ENCODE data around the gene SERINC3. TPM values are rescaled to one million over a fixed set of nuclear protein-coding genes. Genes with fewer than 3 reads are reported as not detected.

SERINC3 gene
- total and polyA plus RNA-seq, 2 donors (not counting 3 experiments of a cell fraction or from before 2014, with no cell fraction given): 83.7 to 177 TPM

DNA sequence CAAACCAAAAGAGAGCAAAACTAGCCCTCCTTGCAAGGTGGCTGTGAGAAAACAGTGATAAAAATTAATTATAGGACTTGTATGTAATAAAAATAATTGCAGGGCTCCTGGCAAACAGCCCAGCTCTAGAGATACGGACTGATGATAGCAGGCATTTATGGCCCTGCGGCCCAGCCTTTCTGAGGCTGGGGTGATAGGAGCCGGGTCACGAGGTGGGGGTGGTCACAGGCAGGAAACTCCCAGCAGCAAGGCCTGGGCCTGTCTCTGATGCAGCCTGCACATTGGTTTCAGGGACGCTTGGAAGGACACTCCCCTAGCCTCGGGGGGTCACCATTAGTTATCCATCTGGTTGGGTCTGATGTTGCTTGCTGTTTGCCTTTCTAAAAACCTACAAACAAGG, 64.9 kb downstream of the SERINC3 start:
- H3K4me2 ChIP-seq (ENCODE audit: insufficient read depth, low read length): no peak overlapping the region
- H3K27me3 ChIP-seq (ENCODE audit: control insufficient read depth in 2 of 2, insufficient read depth in 2 of 2, low read length in 2 of 2): peaks cover 2% of the 10 kb centered on the region in 2 experiments
- TF ChIP-seq POLR2AphosphoS5 (IDR thresholded peaks at IDR 0.05; ENCODE audit: insufficient read depth, low read depth, low read length): no peak
- TF ChIP-seq, protein P1, sequence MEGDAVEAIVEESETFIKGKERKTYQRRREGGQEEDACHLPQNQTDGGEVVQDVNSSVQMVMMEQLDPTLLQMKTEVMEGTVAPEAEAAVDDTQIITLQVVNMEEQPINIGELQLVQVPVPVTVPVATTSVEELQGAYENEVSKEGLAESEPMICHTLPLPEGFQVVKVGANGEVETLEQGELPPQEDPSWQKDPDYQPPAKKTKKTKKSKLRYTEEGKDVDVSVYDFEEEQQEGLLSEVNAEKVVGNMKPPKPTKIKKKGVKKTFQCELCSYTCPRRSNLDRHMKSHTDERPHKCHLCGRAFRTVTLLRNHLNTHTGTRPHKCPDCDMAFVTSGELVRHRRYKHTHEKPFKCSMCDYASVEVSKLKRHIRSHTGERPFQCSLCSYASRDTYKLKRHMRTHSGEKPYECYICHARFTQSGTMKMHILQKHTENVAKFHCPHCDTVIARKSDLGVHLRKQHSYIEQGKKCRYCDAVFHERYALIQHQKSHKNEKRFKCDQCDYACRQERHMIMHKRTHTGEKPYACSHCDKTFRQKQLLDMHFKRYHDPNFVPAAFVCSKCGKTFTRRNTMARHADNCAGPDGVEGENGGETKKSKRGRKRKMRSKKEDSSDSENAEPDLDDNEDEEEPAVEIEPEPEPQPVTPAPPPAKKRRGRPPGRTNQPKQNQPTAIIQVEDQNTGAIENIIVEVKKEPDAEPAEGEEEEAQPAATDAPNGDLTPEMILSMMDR (IDR thresholded peaks at IDR 0.05; ENCODE audit: extremely low read depth in 1 of 2, insufficient read depth in 1 of 2, low read depth in 1 of 2, low read length in 2 of 2): no peak
- no peak for TF ChIP-seq FOS (IDR thresholded peaks at IDR 0.05; ENCODE audit: borderline replicate concordance, insufficient read depth, low read length)
- no peak for TF ChIP-seq GATA2 (IDR thresholded peaks at IDR 0.05; ENCODE audit: insufficient read depth, insufficient read length, low read depth, low read length)
- no peak for TF ChIP-seq EZH2 (IDR thresholded peaks at IDR 0.05; ENCODE audit: borderline replicate concordance, low read depth, low read length, severe bottlenecking)
- TF ChIP-seq JUN (IDR thresholded peaks at IDR 0.05; ENCODE audit: borderline replicate concordance, insufficient read depth, insufficient read length, low read depth): no peak
- TF ChIP-seq POLR2A (IDR thresholded peaks at IDR 0.05; ENCODE audit: low read depth, low read length): no peak
- TF ChIP-seq, protein P2, sequence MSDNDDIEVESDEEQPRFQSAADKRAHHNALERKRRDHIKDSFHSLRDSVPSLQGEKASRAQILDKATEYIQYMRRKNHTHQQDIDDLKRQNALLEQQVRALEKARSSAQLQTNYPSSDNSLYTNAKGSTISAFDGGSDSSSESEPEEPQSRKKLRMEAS (IDR thresholded peaks at IDR 0.05; ENCODE audit: insufficient read depth, insufficient read length): no peak
- no peak for TF ChIP-seq MYC (IDR thresholded peaks at IDR 0.05; ENCODE audit: low read depth, low read length)
- no peaks in the 10 kb centered on the region for H3K9me1 ChIP-seq (replicated peaks; ENCODE audit: control insufficient read depth, extremely low read depth, insufficient read depth, low read length)
- FAIRE-seq: no peak
- no peak overlapping the region for H3K27ac ChIP-seq (ENCODE audit: insufficient read depth, low read depth, low read length)
- no TSS peak for BruUV-seq (replicated peaks)
- no peaks in the 10 kb centered on the region for H3K4me1 ChIP-seq (ENCODE audit: control insufficient read depth, extremely low read depth, insufficient read depth, low read length)
- H3K79me2 ChIP-seq (ENCODE audit: control insufficient read depth, insufficient read depth, low read length): no peaks in the 10 kb centered on the region
- H3K36me3 ChIP-seq (ENCODE audit: control insufficient read depth in 2 of 2, extremely low read depth in 1 of 2, insufficient read depth in 2 of 2, low read length in 2 of 2): no peaks in the 10 kb centered on the region
- ChIA-PET CTCF (interaction anchor here (1.9 kb wide), 1 partner anchor 42 kb away, joined by 4 read pairs; no protein-coding TSS in a partner anchor), POLR2A (no interaction called here)
- no peak overlapping the region for H3K9ac ChIP-seq (replicated peaks; ENCODE audit: extremely low read depth, insufficient read depth, low read length)
- no peaks in the 10 kb centered on the region for H3K9me3 ChIP-seq (replicated peaks; ENCODE audit: control insufficient read depth, insufficient read depth, low read length)
- no peak for DNase-seq (ENCODE audit: low read depth, low spot score)
- dilution Hi-C loops (cut with MboI; ENCODE audit: extremely low pct_ligation_motif_present, low sequenced_read_pairs): no loop called here
- intact Hi-C loops (cut with micrococcal nuclease): no loop called here
- no peaks in the 10 kb centered on the region for H4K20me1 ChIP-seq (replicated peaks; ENCODE audit: control insufficient read depth, extremely low read depth, insufficient read depth, low read length)
- no peak overlapping the region for H3K4me3 ChIP-seq (replicated peaks in 1 of 3; ENCODE audit: insufficient read depth in 1 of 3, low read depth in 1 of 3, low read length in 3 of 3)
- no peak overlapping the region for H2AFZ ChIP-seq (ENCODE audit: low read depth, low read length)

All from endothelial cell of umbilical vein (primary cell).